GM11168 (cell line): ENCODE measurements around the gene SLC6A20.

Experiments
- in situ Hi-C: fragments of 300-500 bp; cut with MboI; formaldehyde crosslinking; loops from one replicate; pipeline ENCODE4 v1.12.0; 2022; ENCODE audit warnings: low sequenced_read_pairs; ENCODE audit not compliant: unreplicated experiment

SLC6A20 gene

DNA sequence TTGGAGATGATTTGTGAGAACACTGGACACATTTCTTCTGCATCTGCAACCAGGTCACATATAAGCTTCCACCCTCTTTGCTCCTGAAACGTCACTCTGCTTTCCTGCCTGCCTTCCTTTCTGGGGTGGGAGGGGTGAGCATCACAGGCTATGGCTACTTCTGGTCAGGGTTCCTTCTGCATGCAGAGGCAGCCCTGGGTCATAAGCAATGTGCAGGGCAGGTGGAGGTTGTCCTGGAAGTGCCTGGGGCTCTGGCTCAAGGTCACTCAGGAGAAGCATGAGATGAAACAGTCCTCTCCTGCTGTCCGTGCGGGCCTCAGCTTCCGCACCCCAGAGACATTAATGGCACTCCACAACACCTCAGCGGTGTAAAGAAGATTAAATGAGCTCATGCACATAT, 15.1 kb downstream of the SLC6A20 start:
- in situ Hi-C loops: no loop called here

DNA sequence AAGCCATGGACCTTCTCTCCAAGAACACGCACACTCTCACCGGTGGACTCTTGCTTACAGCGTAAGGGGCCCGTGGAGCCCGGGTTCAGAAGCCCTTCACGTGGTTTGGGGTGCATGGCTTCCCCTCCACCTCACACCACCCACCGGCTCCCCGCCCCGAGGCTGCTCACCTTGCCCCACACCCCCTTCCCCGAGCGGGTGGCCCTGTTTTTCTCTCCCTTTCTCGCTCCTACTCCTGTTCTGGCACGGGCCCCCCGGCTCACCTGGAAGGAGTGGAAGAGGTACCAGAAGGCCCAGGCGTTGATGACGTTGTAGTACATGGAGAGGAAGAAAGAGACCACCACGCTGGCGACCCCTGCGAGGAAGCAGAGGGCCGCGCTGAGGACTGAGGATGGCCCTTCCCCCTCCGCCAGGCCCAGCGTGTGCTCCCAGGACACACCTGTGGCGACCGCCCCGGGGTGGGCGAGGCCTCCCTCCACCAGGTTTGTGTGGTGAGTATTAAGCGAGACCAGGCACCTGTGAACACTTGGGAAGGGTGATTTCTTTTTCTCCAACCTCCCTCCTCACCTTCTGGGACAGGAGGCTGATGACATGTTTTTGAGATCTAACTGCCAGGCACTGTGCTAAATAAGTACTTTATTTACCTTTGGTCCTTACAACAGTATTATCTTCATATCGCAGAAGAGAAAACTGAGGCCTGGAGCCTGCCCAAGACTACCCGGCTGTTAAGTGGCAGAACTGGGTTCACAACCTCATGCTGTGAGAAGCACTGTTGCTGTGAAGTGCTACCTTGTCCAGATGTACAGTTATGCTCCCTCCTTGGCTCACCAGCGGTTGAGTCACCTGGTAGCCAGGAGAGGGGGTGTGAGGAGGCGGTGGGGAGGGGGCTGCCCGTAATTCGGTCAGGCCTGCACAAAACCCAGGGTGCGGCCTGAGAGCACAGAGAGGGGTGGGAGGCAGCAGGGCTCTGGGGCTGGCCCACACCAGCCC, 16.3 kb downstream of the SLC6A20 start:
- in situ Hi-C loops: no loop called here

DNA sequence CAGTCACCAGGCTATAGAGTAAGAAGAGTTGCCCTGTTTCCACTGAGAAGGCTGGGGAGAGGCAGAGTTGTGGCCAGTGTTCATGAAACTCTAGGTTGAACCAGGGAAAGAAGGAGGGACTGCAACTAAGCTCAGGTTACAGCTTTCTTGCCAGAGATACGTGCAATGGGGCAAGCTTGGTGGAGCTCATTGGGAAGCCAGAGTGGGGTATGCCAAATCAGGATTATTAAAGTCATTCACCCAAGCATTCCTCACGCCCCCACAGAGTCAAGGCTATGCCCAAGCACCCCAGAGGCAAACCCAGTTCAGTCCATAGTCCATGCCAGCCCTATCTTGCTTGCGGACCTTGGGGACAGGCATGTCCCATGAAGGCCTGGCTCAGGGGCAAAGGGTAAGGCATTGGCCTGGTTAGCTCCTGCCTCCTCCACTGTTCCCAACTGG, 17.6 kb downstream of the SLC6A20 start:
- in situ Hi-C loops: no loop called here

DNA sequence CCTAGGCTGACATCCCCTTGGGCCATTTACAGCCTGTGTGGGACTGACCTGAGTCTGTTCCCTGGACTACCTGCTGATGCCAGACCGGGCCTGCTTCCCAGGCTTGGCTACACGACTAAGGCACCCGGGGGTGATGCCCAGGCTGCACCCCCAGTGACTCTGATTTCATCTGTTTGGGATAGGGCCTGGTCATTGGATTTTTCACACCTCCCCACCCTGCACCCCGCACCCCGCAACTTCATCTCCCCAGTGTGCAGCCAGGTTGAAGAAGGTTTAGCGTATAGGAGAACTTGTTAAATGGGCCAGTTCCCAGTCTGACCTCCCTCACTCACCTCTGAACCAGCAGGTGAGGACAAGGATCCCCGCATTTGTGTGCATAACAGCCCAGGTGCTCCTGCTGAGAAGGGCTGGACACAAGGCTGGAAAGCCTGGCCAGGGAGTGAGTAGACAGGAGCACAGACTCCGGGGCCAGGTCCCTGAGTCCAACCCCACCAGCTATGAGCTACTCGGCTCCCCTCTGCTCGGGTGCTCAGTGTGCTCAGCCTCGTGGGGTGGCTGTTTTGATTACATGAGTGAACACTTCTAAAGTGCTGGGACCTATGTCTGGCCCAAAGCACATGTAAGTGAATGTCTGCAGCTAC, 18.5 kb downstream of the SLC6A20 start:
- in situ Hi-C loops: no loop called here

DNA sequence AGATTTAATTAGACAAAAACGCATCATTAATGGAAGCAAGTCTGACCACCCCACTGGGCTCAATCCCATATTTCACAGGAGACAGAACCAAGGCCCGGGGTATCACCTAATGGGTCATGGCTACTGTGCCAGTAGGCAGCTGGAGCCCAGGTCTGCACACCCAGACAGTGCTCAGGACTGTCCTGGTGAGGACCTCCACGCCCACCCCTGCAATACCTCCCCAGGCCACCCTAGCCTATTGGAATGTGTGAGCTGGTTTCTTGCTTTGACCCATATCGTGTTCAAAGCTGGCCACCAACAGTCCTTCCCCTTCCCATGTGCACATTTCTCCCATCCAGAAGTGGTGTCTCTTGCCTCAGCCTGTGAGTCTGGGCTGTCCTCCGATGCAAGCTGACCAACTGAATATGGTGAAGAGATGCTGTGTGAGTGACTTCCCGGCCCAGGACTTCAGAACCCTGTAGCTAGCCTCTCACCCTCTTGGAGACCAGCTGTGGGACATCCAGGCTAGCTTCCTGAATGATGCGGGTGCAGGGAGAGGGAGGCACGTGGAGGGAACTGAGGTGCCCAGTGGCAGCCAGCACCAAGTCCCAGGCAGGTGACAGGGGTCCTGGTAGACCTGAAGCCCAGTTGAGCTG, 19.1 kb downstream of the SLC6A20 start:
- in situ Hi-C loops: no loop called here

DNA sequence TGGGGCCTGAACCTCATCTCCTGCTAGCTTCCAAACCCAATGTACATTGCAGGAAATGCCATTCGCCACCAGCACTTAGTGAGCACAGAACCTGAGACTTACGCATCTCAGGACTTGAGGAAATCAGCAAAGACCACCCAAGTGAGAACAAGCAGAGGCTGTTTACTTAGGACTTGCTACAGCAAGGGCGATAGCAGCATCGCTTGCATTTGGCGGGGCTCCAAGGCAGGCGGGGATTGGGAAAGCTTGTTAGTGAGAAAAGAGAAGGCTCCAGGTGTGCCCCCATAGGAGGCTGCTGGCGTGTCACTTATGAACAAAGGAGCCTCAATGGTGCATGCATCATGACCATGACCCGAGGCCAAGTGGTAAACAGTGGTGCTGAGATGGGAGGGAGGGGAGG, 19.7 kb downstream of the SLC6A20 start:
- in situ Hi-C loops: no loop called here

DNA sequence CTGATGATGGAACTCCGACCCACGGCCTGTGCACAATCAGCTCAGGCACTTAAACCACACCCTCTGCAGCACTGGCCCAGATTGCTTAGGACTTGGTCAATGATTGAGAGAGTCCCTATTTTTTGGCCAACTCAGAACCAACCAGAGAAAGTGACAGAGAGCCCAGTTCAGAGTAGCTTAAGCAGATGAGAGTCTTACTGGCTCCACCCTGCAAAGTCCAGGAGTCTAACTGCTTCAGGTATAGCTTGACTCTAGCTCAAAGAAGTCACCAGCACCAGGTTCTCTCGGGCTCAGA, 20.1 kb downstream of the SLC6A20 start:
- in situ Hi-C loops: no loop called here

DNA sequence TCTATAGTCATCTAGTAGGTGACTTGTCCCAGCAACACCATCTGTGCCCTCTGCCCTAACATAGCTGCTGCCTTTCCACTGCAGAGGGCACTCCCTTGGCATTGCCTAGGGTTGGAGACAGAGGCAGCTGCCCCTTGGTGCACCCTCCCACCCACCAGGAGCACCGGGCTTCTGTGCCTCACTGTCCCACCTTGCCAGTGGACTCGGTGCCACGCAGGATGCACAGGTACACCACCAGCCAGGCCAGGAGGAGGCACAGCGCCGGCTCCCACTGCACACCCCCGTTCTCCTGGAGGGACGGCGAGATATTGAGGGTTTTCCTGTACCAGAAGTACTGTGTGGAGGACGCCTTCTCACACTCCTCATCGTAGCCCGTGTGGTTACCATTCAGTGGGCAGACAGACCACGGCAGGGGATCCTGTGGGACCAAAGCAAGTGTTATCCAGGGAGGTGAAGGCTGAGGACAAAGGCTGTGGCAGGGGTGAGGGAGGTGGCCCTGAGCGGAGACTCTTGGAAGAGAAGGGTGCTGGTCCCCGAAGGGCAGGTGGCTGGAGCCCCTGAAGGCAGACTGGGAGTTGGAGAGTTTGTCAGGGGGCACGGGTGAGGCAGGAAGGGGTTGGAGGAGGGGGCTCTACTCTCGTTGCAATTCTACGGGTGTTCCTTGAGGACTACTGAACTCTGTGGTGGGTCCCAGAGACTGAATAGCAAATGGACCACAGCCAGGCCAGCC, 20.6 kb downstream of the SLC6A20 start:
- in situ Hi-C loops: no loop called here

DNA sequence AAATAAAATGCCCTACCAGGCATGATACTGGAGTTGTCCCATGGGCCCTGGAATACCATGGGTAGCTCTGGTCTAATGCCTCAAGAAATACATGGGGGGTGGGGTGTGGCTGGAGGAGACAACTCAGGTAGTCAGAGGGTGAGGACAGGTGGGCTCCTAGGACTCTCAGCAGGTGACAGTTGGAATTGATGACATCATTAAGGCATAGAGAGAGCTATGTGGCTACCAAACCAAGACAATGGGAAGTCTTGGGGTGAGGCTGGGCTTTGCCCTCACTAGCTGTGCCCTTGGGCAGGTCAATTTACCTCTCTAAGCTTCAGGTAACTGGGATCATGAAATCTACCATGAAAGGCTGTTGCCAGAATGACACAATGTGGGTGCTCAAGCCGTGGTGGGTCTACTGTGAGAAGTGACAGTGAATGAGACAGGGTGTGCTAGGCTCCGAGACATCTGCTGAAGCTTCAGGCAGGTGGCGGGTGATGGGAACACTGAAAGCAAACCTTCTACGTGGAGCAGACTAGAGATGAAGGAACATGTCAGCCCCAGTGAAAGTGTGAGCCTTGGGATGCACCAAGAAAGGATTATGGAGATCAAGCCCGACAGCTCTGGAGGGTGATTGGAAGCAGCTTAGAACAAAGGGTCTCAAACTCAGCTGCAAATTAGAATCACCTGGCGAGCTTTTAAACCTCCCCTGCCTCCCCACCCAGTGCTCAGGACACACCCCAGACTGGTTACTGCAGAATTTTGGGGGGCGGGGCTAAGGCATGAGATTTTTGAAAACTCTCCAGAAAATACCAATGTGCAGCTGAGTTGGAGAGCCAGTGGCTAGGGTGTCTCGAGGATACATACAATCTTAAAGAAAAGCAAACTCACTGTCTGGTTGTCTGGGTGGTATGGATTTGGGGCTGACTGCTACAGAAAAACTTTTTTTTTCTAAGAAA, 21.5 kb downstream of the SLC6A20 start:
- in situ Hi-C loops: no loop called here

DNA sequence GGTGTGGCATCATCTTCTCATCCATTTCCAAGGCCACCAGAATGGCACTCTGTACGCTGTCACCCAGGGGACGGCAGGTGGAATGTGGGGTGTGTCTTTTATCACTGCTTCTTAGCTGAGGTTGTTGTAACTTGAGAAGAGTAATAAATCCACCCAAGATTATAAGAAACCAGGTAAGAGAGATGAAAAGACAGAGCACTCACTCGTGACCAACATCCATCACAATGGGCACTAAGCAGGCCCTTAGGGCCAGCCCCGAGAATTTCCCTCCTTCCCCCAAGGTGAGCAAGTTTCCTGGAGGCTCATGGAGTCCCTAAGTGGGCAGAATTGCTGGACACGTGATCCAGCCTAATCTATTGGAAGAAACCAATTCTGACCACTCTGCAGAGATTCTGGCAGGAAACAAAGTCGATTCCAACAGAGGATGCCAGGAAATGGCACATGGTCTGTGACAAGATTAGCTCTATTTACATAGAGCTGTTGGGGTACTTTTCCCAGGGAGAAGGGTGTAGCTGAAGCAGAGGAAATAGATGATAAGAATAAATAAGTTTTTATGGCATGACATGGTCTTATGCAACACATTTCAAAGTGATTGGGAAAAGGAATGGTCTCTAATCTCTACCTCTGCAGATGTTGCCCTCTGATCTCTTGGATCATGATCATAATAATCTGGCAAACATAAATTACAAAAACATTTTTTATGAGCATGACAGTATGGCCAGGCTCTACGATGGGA, 22.5 kb downstream of the SLC6A20 start:
- in situ Hi-C loops: no loop called here

DNA sequence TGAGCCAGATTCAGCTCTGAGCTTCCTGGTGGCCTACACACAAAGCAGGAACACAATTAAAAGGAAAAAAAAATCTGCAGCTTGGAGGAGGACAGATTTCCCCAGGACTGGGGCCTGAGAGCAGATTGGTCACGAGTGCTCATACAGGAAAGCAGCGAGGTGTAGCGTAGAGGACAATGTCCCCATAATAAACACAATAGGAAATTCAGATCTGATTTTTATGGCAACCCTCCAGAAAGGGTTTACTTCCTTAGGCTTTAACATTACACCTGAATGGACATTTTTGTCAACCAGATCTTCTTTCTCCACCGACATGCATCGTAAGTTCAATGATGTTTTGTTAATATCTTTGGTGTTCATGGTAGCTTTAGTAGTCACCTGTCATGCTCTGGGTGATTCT, 23.3 kb downstream of the SLC6A20 start:
- in situ Hi-C loops: no loop called here

DNA sequence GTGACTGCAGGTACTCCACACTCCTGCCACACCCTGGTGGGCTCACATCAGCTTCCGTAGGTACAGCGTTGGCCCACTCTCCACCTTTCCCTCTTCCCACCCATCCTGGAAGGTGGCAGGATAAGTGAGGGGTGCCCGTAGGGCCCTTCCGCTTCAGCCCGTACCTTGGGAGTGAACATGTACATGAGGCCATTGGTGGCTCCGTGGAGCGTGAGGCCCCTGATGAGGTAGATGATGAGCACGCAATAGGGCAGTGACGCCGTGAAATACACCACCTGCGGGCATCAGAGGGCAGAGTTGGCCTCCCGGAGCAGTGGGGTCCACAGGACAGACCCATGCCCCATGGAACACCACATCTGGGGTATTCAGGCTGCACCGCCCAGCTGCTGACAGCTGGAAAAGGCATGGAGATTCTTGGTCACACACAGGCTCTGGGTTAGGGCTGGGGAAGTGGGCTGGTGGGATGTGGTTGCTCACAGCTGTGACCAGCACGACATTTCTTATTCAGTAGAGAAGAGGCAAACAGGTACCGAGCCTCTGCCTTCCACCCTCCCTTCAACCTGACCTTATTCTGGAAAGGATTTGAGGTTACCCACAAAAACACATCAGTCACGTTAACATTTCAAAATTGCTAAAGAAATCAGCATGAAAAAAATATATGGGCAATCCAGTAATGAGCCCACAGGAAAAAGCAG, 23.8 kb downstream of the SLC6A20 start:
- in situ Hi-C loops: no loop called here

DNA sequence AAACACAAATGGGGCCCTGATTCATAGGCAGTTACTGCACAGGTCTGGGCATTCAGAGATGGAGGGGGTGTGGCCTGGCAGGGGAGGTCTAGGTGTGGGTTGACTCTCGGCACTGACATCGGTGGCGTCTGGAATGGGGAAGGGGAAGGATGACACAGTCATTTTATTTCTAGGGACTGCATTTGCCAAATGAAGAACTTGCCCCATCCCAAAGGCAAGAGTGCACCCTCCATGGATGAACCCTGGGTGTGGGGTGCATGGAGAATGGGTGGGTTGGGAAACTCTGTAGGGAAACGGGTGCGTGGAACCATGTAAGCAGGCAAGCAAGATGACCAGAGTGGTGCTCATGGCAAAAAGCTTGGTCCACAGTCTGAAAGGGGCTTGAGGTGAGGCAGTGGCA, 24.5 kb downstream of the SLC6A20 start:
- in situ Hi-C loops: no loop called here

DNA sequence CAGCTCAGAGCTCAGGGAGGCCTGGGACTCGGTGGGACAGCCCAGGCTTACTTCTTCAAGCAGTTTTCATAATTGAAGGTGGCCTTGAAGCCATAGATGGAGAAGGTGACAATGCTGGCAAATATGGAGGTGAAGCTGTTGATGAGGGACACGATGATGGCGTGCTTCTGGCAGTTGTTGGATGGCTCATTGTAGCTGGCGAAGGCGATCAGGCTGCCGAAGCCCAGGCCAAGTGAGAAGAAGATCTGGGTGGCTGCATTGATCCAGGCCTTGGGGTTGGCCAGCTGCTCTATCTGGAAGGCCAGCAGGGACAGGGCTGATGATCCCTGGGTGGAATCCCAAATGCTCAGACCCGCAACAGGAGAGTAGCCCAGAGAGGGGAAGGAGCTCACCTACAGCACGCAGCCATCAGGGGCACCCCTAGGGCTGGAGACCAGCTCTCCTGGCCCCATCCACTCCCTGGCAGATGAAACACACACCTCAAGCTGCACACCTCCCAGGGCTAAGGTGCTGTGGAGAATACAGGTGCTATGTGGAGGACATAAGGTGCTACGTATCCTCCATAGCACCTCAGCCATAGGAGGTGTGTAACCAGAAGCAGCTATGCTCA, 25.1 kb downstream of the SLC6A20 start:
- in situ Hi-C loops: no loop called here

DNA sequence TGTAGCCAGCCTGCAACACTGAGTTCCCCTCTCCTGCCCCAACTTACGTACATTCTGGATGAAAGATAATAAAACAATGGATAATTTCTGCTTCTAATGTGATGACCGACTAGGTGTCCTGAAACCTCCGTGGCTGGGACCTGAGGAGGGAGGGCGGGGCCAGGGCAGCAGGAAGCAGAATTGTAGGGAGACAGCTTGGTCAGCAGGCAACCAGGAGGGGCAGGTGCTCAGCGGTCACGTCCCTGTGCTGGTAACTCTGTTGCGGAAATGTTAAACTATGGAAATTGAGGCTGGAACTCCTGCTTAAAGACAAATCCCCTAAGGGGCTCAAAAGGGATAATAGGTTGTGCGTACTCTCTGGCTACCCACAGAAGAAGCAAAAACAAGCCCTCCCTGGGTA, 30.4 kb downstream of the SLC6A20 start:
- in situ Hi-C loops: loop anchor here (10.0 kb wide), 1 partner anchor 319 kb away; no protein-coding TSS in a partner anchor

DNA sequence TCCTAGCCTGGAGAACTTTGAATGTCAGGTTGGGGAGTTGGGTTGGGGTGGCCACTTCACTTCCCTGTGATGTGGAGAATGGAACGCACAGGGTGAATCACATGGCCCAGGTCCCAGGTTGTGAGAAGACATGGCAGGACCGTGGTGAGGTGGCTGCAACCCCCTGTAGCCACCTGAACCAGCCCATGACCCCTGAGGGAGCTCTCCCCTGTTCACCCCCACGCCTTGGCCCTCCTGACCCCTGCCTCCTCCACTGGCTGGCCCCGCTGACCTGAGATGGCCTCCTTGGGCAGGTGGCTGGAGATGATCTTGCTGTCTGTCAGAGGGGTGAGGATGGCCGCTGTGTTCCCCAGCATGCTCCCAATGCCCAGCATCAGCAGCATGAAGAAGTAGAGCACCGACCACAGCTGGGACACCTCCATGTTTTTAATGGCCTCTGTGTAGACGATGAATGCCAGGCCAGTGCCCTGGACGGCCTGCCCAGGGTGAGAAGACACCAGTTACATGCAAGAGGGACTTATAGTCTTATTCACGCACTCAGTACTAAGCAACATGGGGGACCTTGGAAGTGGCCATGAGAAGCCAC, 31.0 kb downstream of the SLC6A20 start:
- in situ Hi-C loops: loop anchor here (10.0 kb wide), 1 partner anchor 319 kb away; no protein-coding TSS in a partner anchor

DNA sequence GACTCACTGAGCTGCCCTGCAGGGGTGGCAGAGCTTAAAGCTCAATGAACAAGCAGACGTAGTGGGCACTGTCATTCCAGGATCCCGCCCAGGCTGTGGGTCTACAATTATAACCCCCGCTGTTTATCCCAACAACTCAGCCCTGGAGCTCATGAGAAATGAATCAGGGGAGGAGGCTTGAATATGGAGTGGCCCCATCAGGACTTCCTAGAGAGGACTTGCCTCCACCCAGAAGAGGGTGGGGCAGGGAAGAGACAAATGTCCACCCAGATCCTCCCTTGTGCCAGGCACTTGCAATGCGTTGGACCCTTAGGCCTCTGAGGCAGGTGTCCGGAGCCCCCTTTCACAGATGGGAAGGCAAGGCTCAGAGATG, 33.0 kb downstream of the SLC6A20 start:
- in situ Hi-C loops: loop anchor here (5.0 to 10.0 kb wide), 2 partner anchors 164 to 322 kb away; no protein-coding TSS in a partner anchor
